ENCODE results near the gene CTNND2.
A peak's percentile ranks its signal among the peaks of the same experiment; 100 is the strongest.

CTNND2 gene

DNA sequence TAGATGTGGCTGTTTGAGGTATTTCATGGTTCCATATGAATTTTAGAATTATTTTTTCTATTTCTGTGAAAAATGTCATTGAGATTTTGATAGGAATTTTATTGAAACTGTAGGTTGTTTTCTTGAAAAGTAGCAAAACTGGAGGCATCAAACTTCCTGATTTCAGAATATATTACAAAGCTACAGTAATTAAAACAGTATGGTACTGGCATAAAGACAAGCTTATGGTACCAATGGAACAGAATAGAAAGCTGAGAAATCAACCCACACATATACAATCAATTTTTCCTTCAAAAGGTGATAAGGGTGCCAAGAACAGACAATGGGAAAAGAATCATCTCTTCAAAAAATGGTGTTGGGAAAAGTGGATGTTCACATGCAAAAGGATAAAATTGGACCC is 945.5 kb downstream of the CTNND2 start:
- no peak for DNase-seq

DNA sequence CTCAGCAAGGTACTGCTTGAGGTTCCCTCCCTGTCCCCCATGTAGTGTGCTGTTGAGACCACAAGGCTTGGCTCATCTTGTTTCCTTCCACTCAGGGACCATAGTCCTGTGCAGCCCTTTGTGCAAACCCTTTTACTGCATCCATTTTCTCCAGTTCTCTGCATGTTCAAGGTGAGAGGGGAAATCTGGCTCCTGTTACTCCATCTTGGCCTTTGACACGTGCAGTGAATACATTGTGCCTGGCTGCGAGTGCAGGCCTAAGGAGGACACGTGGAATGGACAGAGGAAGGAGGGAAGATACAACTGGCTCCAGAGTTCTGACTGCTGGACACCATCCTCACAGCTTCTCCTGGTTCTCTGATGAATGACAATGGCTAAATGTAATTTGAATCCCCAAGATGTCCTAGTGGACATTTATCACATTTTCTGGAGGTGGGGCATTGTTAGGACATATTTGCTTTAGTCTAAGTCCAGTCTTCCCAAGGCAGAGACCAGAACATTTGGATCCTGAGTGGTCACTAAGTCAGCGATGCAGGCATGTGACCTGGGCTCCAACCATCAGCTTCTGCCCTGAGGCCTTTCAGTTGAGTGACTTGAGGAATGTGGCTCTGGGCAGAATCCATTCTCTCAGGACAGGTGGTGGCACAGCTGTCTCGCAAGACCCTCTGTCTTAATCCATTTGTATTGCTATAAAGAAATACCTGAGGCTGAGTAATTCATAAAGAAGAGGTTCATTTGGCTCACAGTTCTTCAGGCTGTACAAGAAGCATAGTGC is 954.2 kb downstream of the CTNND2 start:
- DNase-seq: no peak

DNA sequence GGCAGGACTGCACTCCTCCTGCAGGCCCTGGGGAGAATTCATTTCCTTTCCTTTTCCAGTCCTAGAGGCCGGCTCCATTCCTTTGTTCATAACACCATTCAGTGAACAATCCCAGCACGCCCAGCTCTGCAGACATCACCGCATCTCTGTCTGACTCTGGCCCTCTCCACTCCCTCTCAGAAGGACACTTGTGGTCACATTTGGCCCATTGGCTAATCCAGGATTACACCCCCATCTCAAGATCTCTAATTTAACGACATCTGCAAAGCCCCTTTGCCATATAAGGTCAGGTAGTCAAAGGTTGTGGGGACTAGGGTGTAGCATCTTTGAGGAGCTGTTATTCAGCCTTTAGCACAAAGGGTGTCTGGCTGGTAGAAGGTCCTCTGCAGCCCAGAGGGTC is 958.2 kb downstream of the CTNND2 start:
- DNase-seq: no peak

DNA sequence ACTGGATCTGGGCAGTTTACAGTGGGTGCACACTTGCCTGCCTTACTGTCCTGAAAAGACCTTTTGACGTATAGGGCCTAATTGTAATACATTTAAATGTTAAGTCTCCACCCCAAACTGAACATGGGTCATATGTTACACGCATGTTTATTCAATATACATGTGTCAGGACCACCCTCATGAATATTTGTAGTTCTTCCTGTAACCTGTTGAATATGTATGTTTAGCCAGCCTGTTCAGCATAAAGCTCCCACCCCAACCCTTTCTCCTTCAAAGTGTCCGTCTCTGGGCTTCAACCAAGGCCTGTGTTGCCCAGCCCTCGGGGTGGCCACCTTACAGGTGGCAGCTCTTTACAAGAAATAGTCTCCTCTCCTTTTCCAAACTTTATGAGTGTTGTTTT is 962.3 kb downstream of the CTNND2 start:
- DNase-seq: no peak

DNA sequence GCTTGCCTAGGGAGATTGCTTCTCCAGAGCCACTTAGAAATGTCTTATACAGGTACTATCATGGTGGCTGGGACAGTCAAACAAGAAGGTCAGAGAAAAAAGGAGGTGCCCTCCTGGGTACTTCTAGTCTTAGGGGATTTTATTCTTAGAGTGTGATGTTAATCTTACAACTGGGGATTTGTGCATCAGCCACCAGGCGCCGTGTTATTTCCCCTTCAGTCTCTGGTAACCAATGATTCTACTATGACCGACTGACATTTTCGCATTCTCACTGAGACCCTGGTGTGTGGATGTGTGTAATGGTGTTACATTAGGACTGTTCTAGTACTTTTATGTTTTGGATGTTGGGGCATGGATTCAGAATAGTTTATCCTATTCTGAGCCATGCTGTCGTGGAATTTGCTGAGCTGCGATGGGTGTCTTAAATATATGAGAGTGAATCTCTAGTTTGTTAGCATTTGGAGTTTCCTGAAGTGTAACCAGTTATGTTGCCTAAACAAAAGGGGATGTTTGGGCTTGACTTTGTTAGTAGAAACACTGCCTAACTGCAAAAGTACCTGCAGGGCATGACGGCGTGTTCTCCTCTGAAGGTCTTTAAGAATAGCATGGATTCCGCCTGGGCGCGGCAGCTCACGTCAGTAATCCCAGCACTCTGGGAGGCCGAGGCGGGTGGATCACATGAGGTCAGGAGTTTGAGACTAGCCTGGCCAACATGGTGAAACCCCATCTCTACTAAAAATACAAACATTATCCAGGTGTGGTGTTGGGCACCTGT is 968.0 kb downstream of the CTNND2 start:
- DNase-seq: no peak

DNA sequence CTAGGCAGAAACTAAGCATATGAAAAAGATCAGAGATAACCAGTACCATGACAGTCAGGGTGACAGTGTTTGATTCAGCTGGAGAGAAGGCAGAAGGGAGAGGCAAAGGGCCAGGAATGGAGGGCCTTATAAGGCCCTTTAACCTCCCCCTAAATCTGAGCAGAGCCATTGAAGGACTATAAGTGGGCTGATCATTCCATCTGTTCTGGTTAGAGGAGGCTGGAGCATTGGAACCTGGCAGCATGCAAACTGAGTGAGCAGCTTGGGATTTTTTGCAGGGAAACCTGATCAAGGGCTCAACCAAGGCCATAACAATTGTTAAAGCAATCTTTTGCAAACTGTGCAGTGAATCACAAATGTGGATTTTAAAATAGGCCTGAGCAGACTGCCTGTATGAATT is 968.7 kb downstream of the CTNND2 start:
- no peak for DNase-seq

DNA sequence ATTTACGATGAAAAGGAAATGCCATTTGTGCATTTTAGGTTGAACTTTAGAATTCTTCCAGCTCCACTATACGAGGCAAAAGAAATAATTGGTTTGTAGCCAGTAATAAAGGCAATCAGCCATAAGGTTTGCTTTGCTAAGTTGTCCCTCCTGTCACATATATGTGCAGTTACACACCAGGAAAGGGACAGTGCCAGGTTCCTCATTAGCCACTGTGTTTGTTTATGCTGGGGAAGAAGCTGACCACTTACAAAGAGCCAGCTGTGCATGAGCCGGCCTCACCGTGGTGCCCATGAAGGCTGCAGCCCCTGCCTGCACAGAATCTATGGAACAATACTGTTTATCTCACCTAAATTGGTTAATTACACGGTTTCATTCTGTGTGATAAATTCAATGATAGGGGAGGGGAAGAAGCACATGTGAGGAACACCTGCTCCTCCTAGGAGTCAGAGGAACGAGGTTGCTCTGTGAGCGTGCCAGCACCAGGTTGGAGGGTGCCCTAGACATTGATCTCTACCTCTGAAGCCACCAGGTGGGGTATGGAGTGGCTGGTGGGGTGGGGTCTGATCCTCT is 969.4 kb downstream of the CTNND2 start:
- peak; percentile 42 for DNase-seq

DNA sequence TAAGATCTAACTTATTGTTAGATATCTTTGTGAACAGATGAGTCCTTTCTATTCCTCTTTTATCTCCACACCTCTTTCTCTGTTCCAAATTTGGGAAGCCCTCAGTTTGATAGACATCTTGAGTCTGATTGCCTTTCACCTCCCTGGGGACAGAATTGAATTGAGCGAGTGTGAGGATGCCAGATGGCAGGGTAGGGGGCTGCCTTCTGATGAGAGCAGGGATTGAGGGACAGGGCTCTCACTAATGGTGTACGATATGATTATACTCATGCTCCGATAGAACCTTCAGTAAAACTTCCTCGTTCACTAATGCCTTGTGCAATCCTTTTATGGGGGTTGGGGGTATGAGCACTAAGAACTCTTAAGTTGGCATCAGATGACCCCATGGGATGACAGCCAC is 971.1 kb downstream of the CTNND2 start:
- no peak for DNase-seq

DNA sequence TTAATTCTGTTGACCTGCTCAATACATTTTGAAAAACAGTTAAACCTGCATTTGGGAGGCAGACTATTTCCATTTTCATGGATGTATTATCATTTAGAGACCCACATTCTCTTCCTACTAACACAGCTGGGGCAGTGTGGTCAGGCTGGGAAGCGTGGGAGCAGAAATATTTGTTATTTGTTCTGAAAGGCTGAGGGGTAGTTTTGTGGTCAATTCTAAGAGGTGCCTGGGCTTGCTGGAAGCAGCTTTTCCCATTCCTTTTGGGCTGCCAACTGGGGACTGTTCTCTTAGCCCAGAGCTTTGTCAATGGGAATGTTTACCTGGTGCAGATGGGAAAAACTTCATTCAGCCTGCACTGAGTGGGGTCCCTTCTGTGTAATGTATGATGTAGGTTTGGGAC is 971.8 kb downstream of the CTNND2 start:
- DNase-seq: no peak

DNA sequence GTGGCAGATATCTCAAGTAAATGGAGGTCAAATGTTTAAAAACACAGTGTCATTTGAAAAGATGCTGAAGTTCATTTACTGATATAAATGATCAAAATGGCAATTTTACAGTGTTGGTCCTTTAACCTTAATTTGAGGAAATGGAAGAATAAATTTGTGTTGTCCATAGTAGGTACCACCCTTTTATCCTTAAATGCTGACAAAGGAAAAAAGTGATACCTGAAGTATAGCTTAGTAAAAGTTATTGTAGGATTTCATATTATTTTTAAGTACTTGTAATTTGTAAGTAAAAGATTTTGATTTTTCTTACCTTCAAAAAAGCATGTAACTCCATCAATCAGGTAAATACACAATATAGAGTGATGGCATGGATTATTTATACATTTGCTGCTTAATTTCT is 976.6 kb downstream of the CTNND2 start:
- no peak for DNase-seq

DNA sequence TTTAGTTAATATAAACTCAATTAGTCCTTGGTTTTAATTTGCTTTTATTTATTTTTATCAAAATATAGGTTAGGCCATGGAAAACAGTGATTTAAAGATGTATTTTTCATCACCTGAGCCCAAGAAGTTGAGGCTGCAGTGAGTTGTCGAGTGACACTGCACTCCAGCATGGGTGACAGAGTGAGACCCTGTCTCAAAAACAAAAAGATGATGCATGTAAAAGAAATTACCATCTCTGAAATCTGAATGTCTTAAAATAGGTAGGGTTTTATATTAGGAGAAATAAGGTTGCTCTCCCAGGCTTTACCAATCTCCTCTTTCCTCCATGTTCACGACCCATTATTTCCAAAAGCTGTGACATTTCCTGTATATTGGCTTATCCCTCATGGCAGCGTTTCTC is 980.9 kb downstream of the CTNND2 start:
- DNase-seq: no peak
